ENCODE measurements around the gene ARL6IP5.

DNA sequence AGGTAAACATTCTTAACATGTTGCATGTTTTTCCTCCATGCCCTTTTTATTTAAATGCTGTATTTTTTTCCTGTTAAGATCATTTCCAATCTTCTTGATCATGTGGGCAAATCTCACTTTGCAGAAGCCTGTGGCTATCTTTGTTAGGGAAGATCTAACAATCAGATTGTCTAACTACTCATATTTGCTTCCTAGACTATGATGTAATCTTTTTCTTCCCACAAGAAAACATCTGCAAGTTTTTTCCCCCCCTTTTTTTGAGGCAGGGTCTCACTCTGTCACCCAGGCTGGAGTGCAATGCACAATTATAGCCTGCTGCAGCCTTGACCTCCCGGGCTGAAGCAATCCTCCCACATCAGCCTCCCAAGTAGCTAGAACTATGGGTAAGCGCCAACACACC is 52.7 kb downstream of the ARL6IP5 start:
- TF ChIP-seq, protein P1, sequence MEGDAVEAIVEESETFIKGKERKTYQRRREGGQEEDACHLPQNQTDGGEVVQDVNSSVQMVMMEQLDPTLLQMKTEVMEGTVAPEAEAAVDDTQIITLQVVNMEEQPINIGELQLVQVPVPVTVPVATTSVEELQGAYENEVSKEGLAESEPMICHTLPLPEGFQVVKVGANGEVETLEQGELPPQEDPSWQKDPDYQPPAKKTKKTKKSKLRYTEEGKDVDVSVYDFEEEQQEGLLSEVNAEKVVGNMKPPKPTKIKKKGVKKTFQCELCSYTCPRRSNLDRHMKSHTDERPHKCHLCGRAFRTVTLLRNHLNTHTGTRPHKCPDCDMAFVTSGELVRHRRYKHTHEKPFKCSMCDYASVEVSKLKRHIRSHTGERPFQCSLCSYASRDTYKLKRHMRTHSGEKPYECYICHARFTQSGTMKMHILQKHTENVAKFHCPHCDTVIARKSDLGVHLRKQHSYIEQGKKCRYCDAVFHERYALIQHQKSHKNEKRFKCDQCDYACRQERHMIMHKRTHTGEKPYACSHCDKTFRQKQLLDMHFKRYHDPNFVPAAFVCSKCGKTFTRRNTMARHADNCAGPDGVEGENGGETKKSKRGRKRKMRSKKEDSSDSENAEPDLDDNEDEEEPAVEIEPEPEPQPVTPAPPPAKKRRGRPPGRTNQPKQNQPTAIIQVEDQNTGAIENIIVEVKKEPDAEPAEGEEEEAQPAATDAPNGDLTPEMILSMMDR (IDR thresholded peaks at IDR 0.05) = no peak
- TF ChIP-seq POLR2AphosphoS5 (IDR thresholded peaks at IDR 0.05; ENCODE audit: low read depth, low read length) = no peak
- TF ChIP-seq TCF7L2 (IDR thresholded peaks at IDR 0.05; ENCODE audit: low read depth, low read length) = no peak
- TF ChIP-seq, protein P2, sequence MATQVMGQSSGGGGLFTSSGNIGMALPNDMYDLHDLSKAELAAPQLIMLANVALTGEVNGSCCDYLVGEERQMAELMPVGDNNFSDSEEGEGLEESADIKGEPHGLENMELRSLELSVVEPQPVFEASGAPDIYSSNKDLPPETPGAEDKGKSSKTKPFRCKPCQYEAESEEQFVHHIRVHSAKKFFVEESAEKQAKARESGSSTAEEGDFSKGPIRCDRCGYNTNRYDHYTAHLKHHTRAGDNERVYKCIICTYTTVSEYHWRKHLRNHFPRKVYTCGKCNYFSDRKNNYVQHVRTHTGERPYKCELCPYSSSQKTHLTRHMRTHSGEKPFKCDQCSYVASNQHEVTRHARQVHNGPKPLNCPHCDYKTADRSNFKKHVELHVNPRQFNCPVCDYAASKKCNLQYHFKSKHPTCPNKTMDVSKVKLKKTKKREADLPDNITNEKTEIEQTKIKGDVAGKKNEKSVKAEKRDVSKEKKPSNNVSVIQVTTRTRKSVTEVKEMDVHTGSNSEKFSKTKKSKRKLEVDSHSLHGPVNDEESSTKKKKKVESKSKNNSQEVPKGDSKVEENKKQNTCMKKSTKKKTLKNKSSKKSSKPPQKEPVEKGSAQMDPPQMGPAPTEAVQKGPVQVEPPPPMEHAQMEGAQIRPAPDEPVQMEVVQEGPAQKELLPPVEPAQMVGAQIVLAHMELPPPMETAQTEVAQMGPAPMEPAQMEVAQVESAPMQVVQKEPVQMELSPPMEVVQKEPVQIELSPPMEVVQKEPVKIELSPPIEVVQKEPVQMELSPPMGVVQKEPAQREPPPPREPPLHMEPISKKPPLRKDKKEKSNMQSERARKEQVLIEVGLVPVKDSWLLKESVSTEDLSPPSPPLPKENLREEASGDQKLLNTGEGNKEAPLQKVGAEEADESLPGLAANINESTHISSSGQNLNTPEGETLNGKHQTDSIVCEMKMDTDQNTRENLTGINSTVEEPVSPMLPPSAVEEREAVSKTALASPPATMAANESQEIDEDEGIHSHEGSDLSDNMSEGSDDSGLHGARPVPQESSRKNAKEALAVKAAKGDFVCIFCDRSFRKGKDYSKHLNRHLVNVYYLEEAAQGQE (IDR thresholded peaks at IDR 0.05; ENCODE audit: insufficient read depth in 1 of 2, low read depth in 2 of 2, low read length in 1 of 2) = no peak

Data from Panc1 (cell line).